K562 (cell line): ENCODE measurements around the gene COG2. TPM values are rescaled to one million over a fixed set of nuclear protein-coding genes. Genes with fewer than 3 reads are reported as not detected.
A peak's percentile ranks its signal among the peaks of the same experiment; 100 is the strongest.

Experiments
- ATAC-seq: fragments of 200-7000 bp; cut with Tn5 transposase; 3 replicates; pipeline ENCODE4 v1.9.1; 2020; ENCODE audit warnings: moderate library complexity
- BruUV-seq: library from RNA; stranded (reverse); fragments of 400-500 nt; replicated peaks from 2 replicates; lab custom pipeline; 2021; lab: Mats Ljungman, UMichigan
- CTCF ChIA-PET: fragments of 300-600 bp; formaldehyde crosslinking; extraction: SDS; loops from one replicate; lab custom pipeline; 2021; ENCODE audit warnings: low intra/inter-chr PET ratio; lab: Yijun Ruan, JAX
- POLR2A ChIA-PET: fragments of 300-600, 350-650 bp; sonication (Branson Sonifier 250); formaldehyde crosslinking; extraction: SDS; loops from one replicate; lab custom pipeline; 2021; ENCODE audit warnings: antibody characterized with exemption, inconsistent platforms; lab: Yijun Ruan, JAX
- DNase-seq, 4 experiments: peaks; one replicate each; pipeline versions ENCODE4 v3.0.0 to v3.0.0-alpha.2; 2011 to 2018; ENCODE audit warnings: low spot score in 3 of 4, mixed read lengths in 3 of 4; ENCODE audit errors: extremely low read depth in 1 of 4
- FAIRE-seq: peaks from 2 replicates; lab custom pipeline; 2011; peaks lifted over from hg19 to GRCh38; lab: Jason Lieb, UNC
- H2AFZ ChIP-seq: 2 replicates; pipeline ENCODE4 v1.6.0; 2011; ENCODE audit warnings: low read depth, low read length, control low read depth, inconsistent platforms
- H3K27ac ChIP-seq: fragments of 200-600 bp; 3 replicates; pipeline ENCODE4 v1.8.0; 2011; ENCODE audit warnings: low read depth, mild to moderate bottlenecking, control low read depth, inconsistent platforms, low read length, moderate library complexity, mixed read lengths; ENCODE audit errors: extremely low read depth
- H3K27me3 ChIP-seq, 2 experiments: fragments of 300-600 bp in 1 of 2; 2 replicates in 1 of 2; 3 replicates in 1 of 2; pipeline versions ENCODE4 v1.6.0 to v1.8.0; 2011; ENCODE audit warnings: inconsistent platforms in 2 of 2, low read length in 2 of 2, mild to moderate bottlenecking in 1 of 2, mixed read lengths in 1 of 2, moderate library complexity in 1 of 2; ENCODE audit not compliant: control insufficient read depth in 2 of 2, insufficient read depth in 2 of 2
- H3K36me3 ChIP-seq: fragments of 300-600 bp; 3 replicates; pipeline ENCODE4 v1.8.0; 2011; ENCODE audit warnings: mild to moderate bottlenecking, low read length, inconsistent platforms; ENCODE audit not compliant: control insufficient read depth, insufficient read depth
- H3K4me1 ChIP-seq, 2 experiments: fragments of 200-600 bp in 1 of 2; replicated peaks in 1 of 2; 2 replicates in 1 of 2; 3 replicates in 1 of 2; pipeline versions ENCODE4 v1.5.1 to v1.8.0; 2011; ENCODE audit warnings: inconsistent platforms in 2 of 2, low read length in 2 of 2, mild to moderate bottlenecking in 1 of 2, mixed read lengths in 1 of 2, moderate library complexity in 1 of 2; ENCODE audit not compliant: control insufficient read depth in 2 of 2, insufficient read depth in 2 of 2
- H3K4me2 ChIP-seq: 2 replicates; pipeline ENCODE4 v1.6.1; 2011; ENCODE audit warnings: low read length, control low read depth, inconsistent platforms, mixed read lengths; ENCODE audit not compliant: insufficient read depth
- H3K4me3 ChIP-seq: fragments of 200-600 bp; sonication (generic), shearing (Covaris generic); 2 replicates; pipeline ENCODE4 v1.5.1; 2016; ENCODE audit warnings: control low read depth, inconsistent platforms
- H3K79me2 ChIP-seq: fragments of 200-600 bp; 3 replicates; pipeline ENCODE4 v1.8.0; 2011; ENCODE audit warnings: low read length, inconsistent platforms; ENCODE audit not compliant: control insufficient read depth, insufficient read depth
- H3K9ac ChIP-seq, 2 experiments: 2 replicates each; pipeline versions ENCODE4 v1.6.0 to v1.6.1; 2011; ENCODE audit warnings: low read depth in 2 of 2, low read length in 2 of 2, control low read depth in 1 of 2, inconsistent platforms in 1 of 2, mild to moderate bottlenecking in 1 of 2, mixed read lengths in 1 of 2; ENCODE audit not compliant: insufficient read depth in 1 of 2
- H3K9me1 ChIP-seq: one replicate; pipeline ENCODE4 v1.6.0; 2011; ENCODE audit warnings: inconsistent platforms, mild to moderate bottlenecking, low read length, moderate library complexity; ENCODE audit not compliant: control insufficient read depth, insufficient read depth
- H3K9me3 ChIP-seq: replicated peaks from 2 replicates; pipeline ENCODE4 v1.5.1; 2011; ENCODE audit warnings: low read depth, low read length, inconsistent platforms; ENCODE audit not compliant: control insufficient read depth, insufficient read depth
- H4K20me1 ChIP-seq: replicated peaks from 2 replicates; pipeline ENCODE4 v1.6.1; 2011; ENCODE audit warnings: low read length, inconsistent platforms, mixed read lengths; ENCODE audit not compliant: control insufficient read depth, insufficient read depth
- CREBBP ChIP-seq: IDR thresholded peaks from one replicate; pipeline ENCODE4 v1.6.1; 2012; ENCODE audit warnings: low read depth, mild to moderate bottlenecking, control low read depth, inconsistent platforms, low read length
- ESRRA ChIP-seq: fragments of 450-650 bp; IDR thresholded peaks from 2 replicates; pipeline ENCODE4 v1.6.1; 2014; ENCODE audit warnings: low read depth, mild to moderate bottlenecking, moderate library complexity, borderline replicate concordance
- FIP1L1 ChIP-seq: fragments of 200-400 bp; formaldehyde crosslinking; IDR thresholded peaks from 2 replicates; pipeline ENCODE4 v1.6.1; 2018; ENCODE audit warnings: mild to moderate bottlenecking, low read depth, low read length; ENCODE audit not compliant: poor library complexity, severe bottlenecking
- MEIS2 ChIP-seq: fragments of 450-650 bp; IDR thresholded peaks from 2 replicates; pipeline ENCODE4 v1.6.1; 2014; ENCODE audit warnings: mild to moderate bottlenecking; ENCODE audit not compliant: partially characterized antibody
- WGBS: fragments of 100-300 bp; shearing (Covaris generic); methylation state at CpG from one replicate; pipeline ENCODE4 v1.1.6; 2016; ENCODE audit warnings: low coverage, mixed read lengths; ENCODE audit not compliant: insufficient coverage; ENCODE audit errors: missing lambda C conversion rate; 5-methylcytosine and 5-hydroxymethylcytosine counted together
- in situ Hi-C: fragments of 300-500 bp; cut with MboI; formaldehyde crosslinking; loops from 4 replicates; pipeline ENCODE4 v1.15.0; 2018; ENCODE audit warnings: inconsistent platforms, mixed read lengths
- intact Hi-C: fragments of 100-400 bp; cut with micrococcal nuclease; formaldehyde crosslinking; loops from 2 replicates; pipeline ENCODE4 v1.14.2; 2022
- polyA plus RNA-seq, 8 experiments: library from polyadenylated mRNA; depleted of rRNA in 4 of 8; stranded (reverse) in 5 of 8; unstranded in 3 of 8; fragments of >200 nt; fragmentation: Nextera tagmentation in 2 of 8; fragmentation: Illumina TruSeq in 1 of 8; extraction: Ambion mirVana in 2 of 8; extraction: Trizol in 1 of 8; gene quantifications; 2 replicates each; pipeline versions ENCODE4 v1.2.1 to v1.2.3, GENCODE V29; 2011 to 2014; ENCODE audit warnings: inconsistent platforms in 1 of 8, missing spikeins in 1 of 8
- total RNA-seq, 7 experiments: library from RNA; depleted of rRNA in 6 of 7; stranded (reverse); fragments of >200 nt in 6 of 7; fragmentation: Illumina TruSeq in 2 of 7; extraction: Trizol in 2 of 7; gene quantifications; 2 replicates each; pipeline versions ENCODE4 v1.2.1 to v1.2.3, GENCODE V29; 2011 to 2021; ENCODE audit warnings: low replicate concordance in 1 of 7
- TF ChIP-seq, protein P1 (sequence below): fragments of 450-650 bp; IDR thresholded peaks from 2 replicates; pipeline ENCODE4 v1.6.1; 2016; ENCODE audit warnings: mild to moderate bottlenecking, moderate library complexity

The COG2 gene
- total and polyA plus RNA-seq, 9 of the 15 experiments (the other 6 are each of a cell fraction or from before 2014, with no cell fraction given): 22.0 to 51.7 (median 33.3) TPM

DNA sequence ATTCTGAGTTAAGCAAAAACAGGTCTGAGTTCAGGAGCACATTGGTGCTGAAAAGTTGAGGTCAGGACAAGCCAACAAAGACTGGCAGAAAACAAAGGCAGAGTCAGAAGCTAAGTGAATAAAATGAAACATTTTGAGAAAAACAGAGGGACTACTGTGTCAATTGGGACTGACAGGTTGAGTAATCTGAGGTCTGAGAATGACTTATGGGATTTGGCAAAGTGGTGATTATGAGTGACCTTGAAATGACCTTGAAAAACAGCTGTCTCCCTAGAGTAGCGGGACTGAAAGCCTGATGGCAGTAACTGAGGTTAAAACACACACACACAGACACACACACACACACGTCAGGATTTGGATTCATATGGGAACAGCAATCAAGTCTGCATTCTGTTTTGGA is 8.8 kb upstream of the COG2 start:
- CTCF ChIA-PET: no interaction called here

More for the DNA sequence above, 8.8 kb upstream of the COG2 start:
- Histone ChIP-seq H3K27me3 (peaks cover 4 to 7% of the 10 kb centered on the region in 2 experiments; a peak in 4 of 5 replicates), H3K27ac (no peak overlapping the region), H3K9me1 (no peaks in the 10 kb centered on the region), H3K36me3 (no peaks in the 10 kb centered on the region), H2AFZ (no peak overlapping the region), H3K9me3 (no peaks in the 10 kb centered on the region), H3K4me2 (no peak overlapping the region), H3K79me2 (no peaks in the 10 kb centered on the region), H4K20me1 (no peaks in the 10 kb centered on the region), H3K4me1 (no peaks in the 10 kb centered on the region), H3K9ac (no peak overlapping the region), H3K4me3 (no peak overlapping the region)
- DNase-seq: no peak
- WGBS: 0% methylated on average over 2 of the region's 2 CpGs
- TF ChIP-seq, protein P1, sequence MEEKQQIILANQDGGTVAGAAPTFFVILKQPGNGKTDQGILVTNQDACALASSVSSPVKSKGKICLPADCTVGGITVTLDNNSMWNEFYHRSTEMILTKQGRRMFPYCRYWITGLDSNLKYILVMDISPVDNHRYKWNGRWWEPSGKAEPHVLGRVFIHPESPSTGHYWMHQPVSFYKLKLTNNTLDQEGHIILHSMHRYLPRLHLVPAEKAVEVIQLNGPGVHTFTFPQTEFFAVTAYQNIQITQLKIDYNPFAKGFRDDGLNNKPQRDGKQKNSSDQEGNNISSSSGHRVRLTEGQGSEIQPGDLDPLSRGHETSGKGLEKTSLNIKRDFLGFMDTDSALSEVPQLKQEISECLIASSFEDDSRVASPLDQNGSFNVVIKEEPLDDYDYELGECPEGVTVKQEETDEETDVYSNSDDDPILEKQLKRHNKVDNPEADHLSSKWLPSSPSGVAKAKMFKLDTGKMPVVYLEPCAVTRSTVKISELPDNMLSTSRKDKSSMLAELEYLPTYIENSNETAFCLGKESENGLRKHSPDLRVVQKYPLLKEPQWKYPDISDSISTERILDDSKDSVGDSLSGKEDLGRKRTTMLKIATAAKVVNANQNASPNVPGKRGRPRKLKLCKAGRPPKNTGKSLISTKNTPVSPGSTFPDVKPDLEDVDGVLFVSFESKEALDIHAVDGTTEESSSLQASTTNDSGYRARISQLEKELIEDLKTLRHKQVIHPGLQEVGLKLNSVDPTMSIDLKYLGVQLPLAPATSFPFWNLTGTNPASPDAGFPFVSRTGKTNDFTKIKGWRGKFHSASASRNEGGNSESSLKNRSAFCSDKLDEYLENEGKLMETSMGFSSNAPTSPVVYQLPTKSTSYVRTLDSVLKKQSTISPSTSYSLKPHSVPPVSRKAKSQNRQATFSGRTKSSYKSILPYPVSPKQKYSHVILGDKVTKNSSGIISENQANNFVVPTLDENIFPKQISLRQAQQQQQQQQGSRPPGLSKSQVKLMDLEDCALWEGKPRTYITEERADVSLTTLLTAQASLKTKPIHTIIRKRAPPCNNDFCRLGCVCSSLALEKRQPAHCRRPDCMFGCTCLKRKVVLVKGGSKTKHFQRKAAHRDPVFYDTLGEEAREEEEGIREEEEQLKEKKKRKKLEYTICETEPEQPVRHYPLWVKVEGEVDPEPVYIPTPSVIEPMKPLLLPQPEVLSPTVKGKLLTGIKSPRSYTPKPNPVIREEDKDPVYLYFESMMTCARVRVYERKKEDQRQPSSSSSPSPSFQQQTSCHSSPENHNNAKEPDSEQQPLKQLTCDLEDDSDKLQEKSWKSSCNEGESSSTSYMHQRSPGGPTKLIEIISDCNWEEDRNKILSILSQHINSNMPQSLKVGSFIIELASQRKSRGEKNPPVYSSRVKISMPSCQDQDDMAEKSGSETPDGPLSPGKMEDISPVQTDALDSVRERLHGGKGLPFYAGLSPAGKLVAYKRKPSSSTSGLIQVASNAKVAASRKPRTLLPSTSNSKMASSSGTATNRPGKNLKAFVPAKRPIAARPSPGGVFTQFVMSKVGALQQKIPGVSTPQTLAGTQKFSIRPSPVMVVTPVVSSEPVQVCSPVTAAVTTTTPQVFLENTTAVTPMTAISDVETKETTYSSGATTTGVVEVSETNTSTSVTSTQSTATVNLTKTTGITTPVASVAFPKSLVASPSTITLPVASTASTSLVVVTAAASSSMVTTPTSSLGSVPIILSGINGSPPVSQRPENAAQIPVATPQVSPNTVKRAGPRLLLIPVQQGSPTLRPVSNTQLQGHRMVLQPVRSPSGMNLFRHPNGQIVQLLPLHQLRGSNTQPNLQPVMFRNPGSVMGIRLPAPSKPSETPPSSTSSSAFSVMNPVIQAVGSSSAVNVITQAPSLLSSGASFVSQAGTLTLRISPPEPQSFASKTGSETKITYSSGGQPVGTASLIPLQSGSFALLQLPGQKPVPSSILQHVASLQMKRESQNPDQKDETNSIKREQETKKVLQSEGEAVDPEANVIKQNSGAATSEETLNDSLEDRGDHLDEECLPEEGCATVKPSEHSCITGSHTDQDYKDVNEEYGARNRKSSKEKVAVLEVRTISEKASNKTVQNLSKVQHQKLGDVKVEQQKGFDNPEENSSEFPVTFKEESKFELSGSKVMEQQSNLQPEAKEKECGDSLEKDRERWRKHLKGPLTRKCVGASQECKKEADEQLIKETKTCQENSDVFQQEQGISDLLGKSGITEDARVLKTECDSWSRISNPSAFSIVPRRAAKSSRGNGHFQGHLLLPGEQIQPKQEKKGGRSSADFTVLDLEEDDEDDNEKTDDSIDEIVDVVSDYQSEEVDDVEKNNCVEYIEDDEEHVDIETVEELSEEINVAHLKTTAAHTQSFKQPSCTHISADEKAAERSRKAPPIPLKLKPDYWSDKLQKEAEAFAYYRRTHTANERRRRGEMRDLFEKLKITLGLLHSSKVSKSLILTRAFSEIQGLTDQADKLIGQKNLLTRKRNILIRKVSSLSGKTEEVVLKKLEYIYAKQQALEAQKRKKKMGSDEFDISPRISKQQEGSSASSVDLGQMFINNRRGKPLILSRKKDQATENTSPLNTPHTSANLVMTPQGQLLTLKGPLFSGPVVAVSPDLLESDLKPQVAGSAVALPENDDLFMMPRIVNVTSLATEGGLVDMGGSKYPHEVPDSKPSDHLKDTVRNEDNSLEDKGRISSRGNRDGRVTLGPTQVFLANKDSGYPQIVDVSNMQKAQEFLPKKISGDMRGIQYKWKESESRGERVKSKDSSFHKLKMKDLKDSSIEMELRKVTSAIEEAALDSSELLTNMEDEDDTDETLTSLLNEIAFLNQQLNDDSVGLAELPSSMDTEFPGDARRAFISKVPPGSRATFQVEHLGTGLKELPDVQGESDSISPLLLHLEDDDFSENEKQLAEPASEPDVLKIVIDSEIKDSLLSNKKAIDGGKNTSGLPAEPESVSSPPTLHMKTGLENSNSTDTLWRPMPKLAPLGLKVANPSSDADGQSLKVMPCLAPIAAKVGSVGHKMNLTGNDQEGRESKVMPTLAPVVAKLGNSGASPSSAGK: no peak
- TF ChIP-seq FIP1L1: no peak
- TF ChIP-seq MEIS2: peak; percentile 66
- no peak for TF ChIP-seq CREBBP
- peak; percentile 93 for TF ChIP-seq ESRRA
- TF ChIP-seq, all 486 proteins: peak for 2
- ATAC-seq: no peak
- BruUV-seq: no TSS peak
- intact Hi-C loops (loop anchor here (5.0 kb wide), 3 partner anchors 164 to 384 kb away; no protein-coding TSS in a partner anchor), in situ Hi-C loops (no loop called here)
- POLR2A ChIA-PET: interaction anchor here (1.0 kb wide), 1 partner anchor 9 kb away, joined by 3 read pairs; no protein-coding TSS in a partner anchor
- FAIRE-seq: no peak
